ENCODE measurements around the gene MCM8.

Gene MCM8

GRCh38 chr20:6045566-6045965 lies 95.1 kb downstream of the MCM8 start:
- no peak for DNase-seq

GRCh38 chr20:6046432-6046831 lies 96.0 kb downstream of the MCM8 start:
- DNase-seq = no peak

GRCh38 chr20:6048391-6048790 lies 97.9 kb downstream of the MCM8 start:
- DNase-seq = no peak
